ENCODE data around the gene CUX1.
A peak's percentile ranks its signal among the peaks of the same experiment; 100 is the strongest.

CUX1 gene

DNA sequence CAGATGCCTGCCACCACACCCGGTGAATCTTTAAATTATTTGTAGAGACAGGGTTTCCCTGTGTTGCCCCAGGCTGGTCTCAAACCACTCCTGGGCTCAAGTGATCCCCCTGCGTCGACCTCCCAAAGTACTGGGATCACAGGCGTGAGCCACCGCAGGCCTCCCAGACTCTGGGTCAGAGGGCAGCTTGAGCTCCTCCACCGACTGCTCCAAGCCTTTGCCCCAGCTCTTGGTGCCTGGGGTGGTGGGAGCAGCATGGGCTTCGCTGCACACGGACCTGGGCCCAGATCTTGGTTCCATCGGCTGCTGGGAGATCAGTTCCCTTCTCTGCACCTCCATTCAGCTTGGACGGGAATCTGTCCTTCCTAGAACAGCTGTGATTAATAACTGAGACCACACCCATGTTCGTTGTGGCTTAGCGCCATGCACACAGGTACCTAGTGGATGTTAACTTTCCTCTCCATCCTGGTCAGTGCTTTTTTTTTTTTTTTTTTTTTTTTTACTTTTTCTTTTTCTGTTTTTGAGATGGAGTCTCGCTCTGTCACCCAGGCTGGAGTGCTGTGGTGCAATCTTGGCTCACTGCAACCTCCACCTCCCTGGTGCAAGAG lies 125.3 kb downstream of the CUX1 start:
- Mint-ChIP-seq H3K36me3 (ENCODE audit: low read depth) (peaks cover 7% of the 10 kb centered on the region), H3K9me3 (no peaks in the 10 kb centered on the region), H3K4me3 (no peak overlapping the region), H3K27me3 (no peaks in the 10 kb centered on the region), H3K27ac (no peak overlapping the region), H3K4me1 (ENCODE audit: low read depth) (peaks cover 46% of the 10 kb centered on the region)
- intact Hi-C loops (cut with micrococcal nuclease), result no loop called here

DNA sequence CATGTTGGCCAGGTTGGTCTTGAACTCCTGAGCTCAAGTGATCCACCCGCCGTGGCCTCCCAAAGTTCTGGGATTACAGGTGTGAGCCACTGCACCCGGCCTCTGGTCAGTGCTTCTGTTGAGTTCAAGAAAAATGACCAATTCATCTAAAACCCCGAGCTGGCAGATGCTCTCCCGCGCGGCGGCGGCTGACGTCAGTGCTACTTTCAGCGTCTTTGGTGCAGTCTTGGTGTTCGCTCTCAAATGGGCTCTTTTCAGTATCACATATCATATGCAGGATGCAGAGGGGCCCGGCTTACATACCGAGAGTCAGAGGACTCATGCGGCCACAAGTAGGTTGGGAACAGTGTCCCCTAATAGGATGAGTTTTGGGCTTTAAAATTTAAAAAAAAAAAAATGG lies 125.9 kb downstream of the CUX1 start:
- Mint-ChIP-seq H3K27ac (no peak overlapping the region), H3K4me3 (no peak overlapping the region), H3K4me1 (ENCODE audit: low read depth) (peaks cover 46% of the 10 kb centered on the region), H3K27me3 (no peaks in the 10 kb centered on the region), H3K36me3 (ENCODE audit: low read depth) (peaks cover 7% of the 10 kb centered on the region), H3K9me3 (no peaks in the 10 kb centered on the region)
- intact Hi-C loops (cut with micrococcal nuclease), result no loop called here

DNA sequence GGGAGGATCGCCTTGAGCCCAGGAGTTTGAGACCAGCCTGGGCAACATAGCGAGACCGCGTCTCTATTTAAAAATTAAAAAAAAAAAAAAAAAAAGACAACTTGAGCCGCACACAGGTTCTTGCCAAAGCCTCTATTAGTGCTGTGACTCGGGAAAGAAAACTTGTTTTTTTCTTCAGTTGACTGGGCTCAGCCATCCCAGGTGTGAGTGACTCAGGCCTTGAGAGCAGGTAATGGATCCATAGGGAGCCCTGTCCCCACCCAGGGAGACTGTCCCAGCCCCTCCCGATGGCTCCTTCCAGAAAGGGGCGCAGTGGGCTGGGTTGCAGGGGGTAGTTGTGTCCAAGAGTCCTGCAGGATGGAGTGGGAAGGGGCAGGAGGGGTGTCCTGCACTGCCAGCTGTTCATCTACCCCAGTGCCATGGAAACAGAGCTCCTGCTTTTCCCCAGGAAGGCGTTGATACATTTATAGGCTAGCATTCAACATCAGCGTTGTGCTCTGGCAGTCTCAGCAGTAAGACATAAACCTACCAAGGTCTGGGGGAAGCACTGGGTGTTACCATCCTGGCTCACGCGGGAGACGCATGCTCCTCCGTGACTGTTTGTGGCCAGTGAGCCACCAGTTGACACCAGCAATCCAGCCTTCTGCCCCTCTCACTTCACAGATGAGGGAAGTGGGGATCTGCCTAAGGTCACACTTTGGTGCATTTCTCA lies 126.6 kb downstream of the CUX1 start:
- H3K27me3 Mint-ChIP-seq, result no peaks in the 10 kb centered on the region
- no peak overlapping the region for H3K27ac Mint-ChIP-seq
- peaks cover 44% of the 10 kb centered on the region for H3K4me1 Mint-ChIP-seq (ENCODE audit: low read depth)
- no peaks in the 10 kb centered on the region for H3K9me3 Mint-ChIP-seq
- no peak overlapping the region for H3K4me3 Mint-ChIP-seq
- intact Hi-C loops (cut with micrococcal nuclease), result no loop called here
- H3K36me3 Mint-ChIP-seq (ENCODE audit: low read depth), result peaks cover 7% of the 10 kb centered on the region

GRCh38 chr7:101944611-101945010 lies 127.2 kb downstream of the CUX1 start:
- Mint-ChIP-seq H3K27ac (no peak overlapping the region), H3K27me3 (no peaks in the 10 kb centered on the region), H3K4me1 (ENCODE audit: low read depth) (peaks cover 43% of the 10 kb centered on the region), H3K36me3 (ENCODE audit: low read depth) (peaks cover 7% of the 10 kb centered on the region), H3K4me3 (no peak overlapping the region), H3K9me3 (no peaks in the 10 kb centered on the region)
- intact Hi-C loops (cut with micrococcal nuclease), result no loop called here

- no peak overlapping the region for H3K4me3 Mint-ChIP-seq
- peaks cover 43% of the 10 kb centered on the region for H3K4me1 Mint-ChIP-seq (ENCODE audit: low read depth)
- no peaks in the 10 kb centered on the region for H3K9me3 Mint-ChIP-seq
- H3K27ac Mint-ChIP-seq, result no peak overlapping the region
- no peaks in the 10 kb centered on the region for H3K27me3 Mint-ChIP-seq
- intact Hi-C loops (cut with micrococcal nuclease), result no loop called here
- H3K36me3 Mint-ChIP-seq (ENCODE audit: low read depth), result peaks cover 7% of the 10 kb centered on the region
These were observed 127.8 kb downstream of the CUX1 start for GRCh38 chr7:101945034-101945758.

DNA sequence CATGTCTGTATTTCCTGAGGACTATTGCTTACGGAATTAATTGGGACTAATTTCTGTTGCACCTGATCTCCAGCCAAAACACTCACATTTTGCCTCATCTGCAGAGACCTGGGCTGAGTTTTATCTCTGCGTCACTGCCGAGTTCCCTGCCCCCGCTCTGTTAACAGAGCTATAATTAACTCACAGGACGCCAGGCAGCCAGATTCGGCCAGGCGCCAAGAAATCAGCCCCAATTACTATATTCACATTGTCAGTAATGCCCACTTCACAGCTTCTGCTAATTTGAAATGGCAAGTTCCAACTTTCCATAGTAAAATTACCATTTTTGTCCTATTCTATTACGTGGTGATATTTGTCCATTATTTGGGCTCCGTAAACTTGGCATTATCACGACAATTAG lies 130.5 kb downstream of the CUX1 start:
- Mint-ChIP-seq H3K27ac (no peak overlapping the region), H3K27me3 (no peaks in the 10 kb centered on the region), H3K4me1 (ENCODE audit: low read depth) (peaks cover 34% of the 10 kb centered on the region), H3K9me3 (no peaks in the 10 kb centered on the region), H3K4me3 (no peak overlapping the region), H3K36me3 (ENCODE audit: low read depth) (peaks cover 13% of the 10 kb centered on the region)
- intact Hi-C loops (cut with micrococcal nuclease), result no loop called here

DNA sequence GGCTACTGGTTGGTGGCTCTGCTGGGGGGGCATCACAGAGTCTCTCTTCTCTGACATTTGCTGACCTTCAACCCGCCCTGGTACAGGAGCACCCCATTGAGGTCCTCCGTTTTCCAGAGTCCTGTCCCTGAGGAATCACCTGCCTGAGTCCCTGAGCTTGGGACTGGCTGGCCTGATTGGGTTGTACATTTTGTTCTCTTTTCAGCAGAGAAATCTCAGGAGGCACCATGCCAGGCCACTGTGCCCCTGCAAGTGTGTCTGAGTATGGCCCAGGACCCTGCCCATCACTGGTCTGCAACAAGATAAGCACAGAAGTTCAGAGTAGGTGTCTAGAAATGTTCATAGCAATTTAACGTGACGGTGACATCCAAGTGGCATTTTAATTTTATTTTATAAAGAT lies 131.2 kb downstream of the CUX1 start:
- intact Hi-C loops (cut with micrococcal nuclease), result no loop called here
- Mint-ChIP-seq H3K27me3 (no peaks in the 10 kb centered on the region), H3K4me1 (ENCODE audit: low read depth) (peaks cover 42% of the 10 kb centered on the region), H3K27ac (peak overlapping the region; percentile 37), H3K36me3 (ENCODE audit: low read depth) (peaks cover 15% of the 10 kb centered on the region), H3K9me3 (no peaks in the 10 kb centered on the region), H3K4me3 (no peak overlapping the region)

GRCh38 chr7:101950450-101951119 lies 133.2 kb downstream of the CUX1 start:
- H3K4me1 Mint-ChIP-seq (ENCODE audit: low read depth), result peaks cover 57% of the 10 kb centered on the region
- intact Hi-C loops (cut with micrococcal nuclease), result no loop called here
- peaks cover 13% of the 10 kb centered on the region for H3K36me3 Mint-ChIP-seq (ENCODE audit: low read depth)
- no peaks in the 10 kb centered on the region for H3K27me3 Mint-ChIP-seq
- peak overlapping the region; percentile 56 for H3K27ac Mint-ChIP-seq
- no peak overlapping the region for H3K4me3 Mint-ChIP-seq
- no peaks in the 10 kb centered on the region for H3K9me3 Mint-ChIP-seq

DNA sequence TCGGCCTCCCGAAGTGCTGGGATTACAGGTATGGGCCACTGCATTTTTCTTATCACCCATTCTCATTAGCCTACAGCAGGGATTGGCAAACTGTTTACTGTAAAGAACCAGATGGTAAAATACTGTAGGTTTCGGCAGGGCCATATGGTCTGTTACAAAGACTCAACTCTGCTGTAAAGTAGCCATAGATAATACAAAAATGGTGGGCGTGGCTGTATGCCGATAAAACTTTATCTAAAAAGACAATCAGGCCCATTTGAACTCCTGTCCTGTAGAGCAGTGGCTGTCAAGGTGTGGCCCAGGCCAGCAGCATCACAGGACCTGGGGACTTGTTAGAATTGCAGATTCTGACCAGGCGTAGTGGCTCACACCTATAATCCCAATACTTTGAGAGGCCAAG lies 134.3 kb downstream of the CUX1 start:
- intact Hi-C loops (cut with micrococcal nuclease), result no loop called here
- H3K27me3 Mint-ChIP-seq, result no peaks in the 10 kb centered on the region
- H3K9me3 Mint-ChIP-seq, result no peaks in the 10 kb centered on the region
- H3K4me3 Mint-ChIP-seq, result no peak overlapping the region
- no peak overlapping the region for H3K27ac Mint-ChIP-seq
- H3K4me1 Mint-ChIP-seq (ENCODE audit: low read depth), result peaks cover 52% of the 10 kb centered on the region
- peaks cover 8% of the 10 kb centered on the region for H3K36me3 Mint-ChIP-seq (ENCODE audit: low read depth)

GRCh38 chr7:101952355-101953247 lies 135.2 kb downstream of the CUX1 start:
- intact Hi-C loops (cut with micrococcal nuclease), result no loop called here
- Mint-ChIP-seq H3K27me3 (no peaks in the 10 kb centered on the region), H3K36me3 (ENCODE audit: low read depth) (peaks cover 8% of the 10 kb centered on the region), H3K4me3 (no peak overlapping the region), H3K27ac (peak overlapping the region; percentile 78), H3K9me3 (no peaks in the 10 kb centered on the region), H3K4me1 (ENCODE audit: low read depth) (peaks cover 49% of the 10 kb centered on the region)

DNA sequence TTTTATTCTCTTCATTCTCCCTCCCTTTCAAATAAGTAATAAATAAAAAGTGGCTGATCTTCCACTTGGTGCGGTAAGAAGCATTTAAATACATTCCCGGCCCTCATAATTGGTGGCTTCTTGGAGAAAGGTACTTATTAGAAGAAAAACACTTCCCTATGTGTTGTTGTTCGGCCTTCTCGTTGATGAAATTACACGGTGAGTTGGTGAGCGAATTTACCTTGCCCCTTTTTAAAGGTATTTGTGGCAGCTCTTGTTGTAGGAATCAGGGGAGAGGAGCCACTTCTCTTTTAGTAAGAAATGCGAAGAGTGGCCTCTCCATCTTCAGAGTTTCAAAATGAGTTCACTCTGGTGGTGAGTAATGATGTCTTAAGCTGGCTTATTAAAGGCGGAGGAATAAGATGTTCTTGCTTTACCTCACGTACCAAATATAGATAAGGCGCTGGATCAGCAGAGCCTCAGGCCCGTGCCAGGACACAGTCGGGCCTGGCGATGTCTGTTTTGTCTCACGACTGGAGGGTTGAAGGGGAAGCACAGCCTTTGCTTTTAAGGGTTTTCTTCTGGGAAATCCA lies 135.9 kb downstream of the CUX1 start:
- peaks cover 8% of the 10 kb centered on the region for H3K36me3 Mint-ChIP-seq (ENCODE audit: low read depth)
- intact Hi-C loops (cut with micrococcal nuclease), result no loop called here
- H3K27ac Mint-ChIP-seq, result peak overlapping the region; percentile 78
- no peak overlapping the region for H3K4me3 Mint-ChIP-seq
- H3K27me3 Mint-ChIP-seq, result no peaks in the 10 kb centered on the region
- peaks cover 54% of the 10 kb centered on the region for H3K4me1 Mint-ChIP-seq (ENCODE audit: low read depth)
- H3K9me3 Mint-ChIP-seq, result no peaks in the 10 kb centered on the region

GRCh38 chr7:101954499-101954898 lies 137.1 kb downstream of the CUX1 start:
- H3K4me1 Mint-ChIP-seq (ENCODE audit: low read depth), result peaks cover 51% of the 10 kb centered on the region
- peak overlapping the region; percentile 78 for H3K27ac Mint-ChIP-seq
- peaks cover 10% of the 10 kb centered on the region for H3K36me3 Mint-ChIP-seq (ENCODE audit: low read depth)
- intact Hi-C loops (cut with micrococcal nuclease), result no loop called here
- H3K9me3 Mint-ChIP-seq, result no peaks in the 10 kb centered on the region
- H3K4me3 Mint-ChIP-seq, result no peak overlapping the region
- H3K27me3 Mint-ChIP-seq, result no peaks in the 10 kb centered on the region

- Mint-ChIP-seq H3K9me3 (no peaks in the 10 kb centered on the region), H3K4me3 (no peak overlapping the region), H3K36me3 (ENCODE audit: low read depth) (peaks cover 19% of the 10 kb centered on the region), H3K4me1 (ENCODE audit: low read depth) (peaks cover 48% of the 10 kb centered on the region), H3K27ac (no peak overlapping the region), H3K27me3 (no peaks in the 10 kb centered on the region)
- intact Hi-C loops (cut with micrococcal nuclease), result no loop called here
These were observed 138.7 kb downstream of the CUX1 start for GRCh38 chr7:101956130-101956529.
